ENCODE measurements around the gene CDK19. TPM values are rescaled to one million over a fixed set of nuclear protein-coding genes. Genes with fewer than 3 reads are reported as not detected.
A peak's percentile ranks its signal among the peaks of the same experiment; 100 is the strongest.

CDK19 gene
- total and polyA plus RNA-seq, 2 of the 13 experiments (the other 11 are each of a cell fraction or from before 2014, with no cell fraction given) = 13.4 to 27.0 TPM

DNA sequence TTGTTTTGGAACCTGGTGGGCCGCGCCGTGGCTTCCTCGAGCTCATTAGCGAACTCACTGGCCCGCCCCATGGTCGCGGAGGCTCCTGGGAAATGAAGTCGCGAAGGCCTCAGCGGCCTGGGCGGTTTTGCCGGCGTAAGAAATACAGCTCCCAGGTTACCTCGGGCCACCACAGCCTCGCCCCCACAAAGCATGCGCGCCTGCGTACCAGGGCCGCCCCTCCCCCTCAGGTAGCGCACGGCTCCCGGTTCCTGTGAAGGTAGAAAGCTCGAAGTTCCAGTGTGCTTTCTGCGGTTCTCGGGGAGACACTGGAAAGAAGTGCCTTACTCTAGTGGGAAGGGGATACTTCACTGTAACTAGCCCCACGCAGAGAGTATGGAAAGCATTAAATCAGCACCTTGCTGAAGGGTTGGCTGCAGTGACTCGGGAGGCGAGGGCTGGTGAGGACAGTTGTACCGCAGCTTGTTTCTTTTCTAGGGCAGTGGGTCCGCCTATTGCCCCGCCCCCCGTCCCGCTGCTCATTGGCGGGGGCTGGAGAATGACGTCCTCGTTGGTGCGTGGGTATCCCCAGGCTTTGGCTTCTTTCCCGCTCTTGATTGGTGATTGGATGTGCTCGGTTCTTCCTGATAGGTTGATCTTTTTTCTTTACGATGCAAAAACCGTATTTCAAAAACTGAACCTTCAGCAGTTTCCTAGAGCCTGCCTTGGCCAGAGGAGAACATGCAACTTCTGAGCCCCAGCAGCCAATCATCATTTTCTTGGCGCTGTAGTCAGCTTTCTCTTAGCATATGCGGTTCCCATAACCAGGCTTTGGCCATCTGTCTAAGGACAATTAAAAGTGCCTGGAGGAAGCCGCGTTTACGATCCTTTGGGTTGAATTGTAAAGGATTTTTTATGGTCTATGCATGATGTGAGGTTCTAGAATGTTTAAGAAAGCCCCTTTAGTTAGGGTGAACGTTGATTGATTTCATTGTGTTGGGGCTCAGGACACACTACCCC lies at the start of gene CDK19 (continued):
- TF ChIP-seq PITX1 (CRISPR knock-in tag; IDR thresholded peaks at IDR 0.05) (peak; percentile 61; the same call in 1 of the 2 replicates), ZNF530 (CRISPR knock-in tag; IDR thresholded peaks at IDR 0.05; ENCODE audit: low read depth) (no peak), ZNF788 (CRISPR knock-in tag; IDR thresholded peaks at IDR 0.05; ENCODE audit: borderline replicate concordance) (peak; percentile 86; the same call in 1 of the 2 replicates), ZNF629 (CRISPR knock-in tag; conservative IDR thresholded peaks at IDR 0.05) (peak; percentile 18; the same call in 1 of the 2 replicates), ZFAT (CRISPR knock-in tag; conservative IDR thresholded peaks at IDR 0.05) (no peak), ZFP41 (CRISPR knock-in tag; IDR thresholded peaks at IDR 0.05; ENCODE audit: borderline replicate concordance) (no peak), EP300 (IDR thresholded peaks at IDR 0.05; ENCODE audit: low read depth in 2 of 2, low read length in 2 of 2) (no peak), EP300 (CRISPR knock-in tag; IDR thresholded peaks at IDR 0.05; ENCODE audit: borderline replicate concordance) (peak; percentile 55; the same call in 1 of the 2 replicates), CREB1 (IDR thresholded peaks at IDR 0.05) (peak; percentile 84), CREB1 (CRISPR knock-in tag; IDR thresholded peaks at IDR 0.05) (peak; percentile 94)
- TF ChIP-seq, protein P1, sequence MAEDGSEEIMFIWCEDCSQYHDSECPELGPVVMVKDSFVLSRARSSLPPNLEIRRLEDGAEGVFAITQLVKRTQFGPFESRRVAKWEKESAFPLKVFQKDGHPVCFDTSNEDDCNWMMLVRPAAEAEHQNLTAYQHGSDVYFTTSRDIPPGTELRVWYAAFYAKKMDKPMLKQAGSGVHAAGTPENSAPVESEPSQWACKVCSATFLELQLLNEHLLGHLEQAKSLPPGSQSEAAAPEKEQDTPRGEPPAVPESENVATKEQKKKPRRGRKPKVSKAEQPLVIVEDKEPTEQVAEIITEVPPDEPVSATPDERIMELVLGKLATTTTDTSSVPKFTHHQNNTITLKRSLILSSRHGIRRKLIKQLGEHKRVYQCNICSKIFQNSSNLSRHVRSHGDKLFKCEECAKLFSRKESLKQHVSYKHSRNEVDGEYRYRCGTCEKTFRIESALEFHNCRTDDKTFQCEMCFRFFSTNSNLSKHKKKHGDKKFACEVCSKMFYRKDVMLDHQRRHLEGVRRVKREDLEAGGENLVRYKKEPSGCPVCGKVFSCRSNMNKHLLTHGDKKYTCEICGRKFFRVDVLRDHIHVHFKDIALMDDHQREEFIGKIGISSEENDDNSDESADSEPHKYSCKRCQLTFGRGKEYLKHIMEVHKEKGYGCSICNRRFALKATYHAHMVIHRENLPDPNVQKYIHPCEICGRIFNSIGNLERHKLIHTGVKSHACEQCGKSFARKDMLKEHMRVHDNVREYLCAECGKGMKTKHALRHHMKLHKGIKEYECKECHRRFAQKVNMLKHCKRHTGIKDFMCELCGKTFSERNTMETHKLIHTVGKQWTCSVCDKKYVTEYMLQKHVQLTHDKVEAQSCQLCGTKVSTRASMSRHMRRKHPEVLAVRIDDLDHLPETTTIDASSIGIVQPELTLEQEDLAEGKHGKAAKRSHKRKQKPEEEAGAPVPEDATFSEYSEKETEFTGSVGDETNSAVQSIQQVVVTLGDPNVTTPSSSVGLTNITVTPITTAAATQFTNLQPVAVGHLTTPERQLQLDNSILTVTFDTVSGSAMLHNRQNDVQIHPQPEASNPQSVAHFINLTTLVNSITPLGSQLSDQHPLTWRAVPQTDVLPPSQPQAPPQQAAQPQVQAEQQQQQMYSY (CRISPR knock-in tag; IDR thresholded peaks at IDR 0.05) = no peak
- TF ChIP-seq, protein P2, sequence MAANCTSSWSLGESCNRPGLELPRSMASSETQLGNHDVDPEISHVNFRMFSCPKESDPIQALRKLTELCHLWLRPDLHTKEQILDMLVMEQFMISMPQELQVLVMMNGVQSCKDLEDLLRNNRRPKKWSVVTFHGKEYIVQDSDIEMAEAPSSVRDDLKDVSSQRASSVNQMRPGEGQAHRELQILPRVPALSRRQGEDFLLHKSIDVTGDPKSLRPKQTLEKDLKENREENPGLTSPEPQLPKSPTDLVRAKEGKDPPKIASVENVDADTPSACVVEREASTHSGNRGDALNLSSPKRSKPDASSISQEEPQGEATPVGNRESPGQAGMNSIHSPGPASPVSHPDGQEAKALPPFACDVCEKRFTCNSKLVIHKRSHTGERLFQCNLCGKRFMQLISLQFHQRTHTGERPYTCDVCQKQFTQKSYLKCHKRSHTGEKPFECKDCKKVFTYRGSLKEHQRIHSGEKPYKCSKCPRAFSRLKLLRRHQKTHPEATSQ (CRISPR knock-in tag; IDR thresholded peaks at IDR 0.05; ENCODE audit: borderline replicate concordance) = 0 out of 2 replicates have a peak, but pooled peaks have one; percentile 2
- TF ChIP-seq, protein P3, sequence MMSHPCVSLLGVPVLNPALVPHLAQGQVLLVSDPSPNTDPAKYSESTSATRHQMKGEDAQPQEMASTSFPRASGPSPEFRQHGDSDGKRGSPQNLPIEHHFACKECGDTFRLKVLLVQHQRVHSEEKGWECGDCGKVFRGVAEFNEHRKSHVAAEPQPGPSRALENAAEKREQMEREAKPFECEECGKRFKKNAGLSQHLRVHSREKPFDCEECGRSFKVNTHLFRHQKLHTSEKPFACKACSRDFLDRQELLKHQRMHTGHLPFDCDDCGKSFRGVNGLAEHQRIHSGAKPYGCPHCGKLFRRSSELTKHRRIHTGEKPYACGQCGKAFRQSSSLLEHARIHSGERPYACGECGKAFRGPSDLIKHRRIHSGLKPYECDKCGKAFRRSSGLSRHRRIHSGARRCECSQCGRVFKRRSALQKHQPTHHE (CRISPR knock-in tag; IDR thresholded peaks at IDR 0.05; ENCODE audit: borderline replicate concordance) = peak; percentile 92; the same call in 1 of the 2 replicates
- TF ChIP-seq, protein P4, sequence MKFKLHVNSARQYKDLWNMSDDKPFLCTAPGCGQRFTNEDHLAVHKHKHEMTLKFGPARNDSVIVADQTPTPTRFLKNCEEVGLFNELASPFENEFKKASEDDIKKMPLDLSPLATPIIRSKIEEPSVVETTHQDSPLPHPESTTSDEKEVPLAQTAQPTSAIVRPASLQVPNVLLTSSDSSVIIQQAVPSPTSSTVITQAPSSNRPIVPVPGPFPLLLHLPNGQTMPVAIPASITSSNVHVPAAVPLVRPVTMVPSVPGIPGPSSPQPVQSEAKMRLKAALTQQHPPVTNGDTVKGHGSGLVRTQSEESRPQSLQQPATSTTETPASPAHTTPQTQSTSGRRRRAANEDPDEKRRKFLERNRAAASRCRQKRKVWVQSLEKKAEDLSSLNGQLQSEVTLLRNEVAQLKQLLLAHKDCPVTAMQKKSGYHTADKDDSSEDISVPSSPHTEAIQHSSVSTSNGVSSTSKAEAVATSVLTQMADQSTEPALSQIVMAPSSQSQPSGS (CRISPR knock-in tag; IDR thresholded peaks at IDR 0.05) = peak; percentile 45
- TF ChIP-seq, protein P5, sequence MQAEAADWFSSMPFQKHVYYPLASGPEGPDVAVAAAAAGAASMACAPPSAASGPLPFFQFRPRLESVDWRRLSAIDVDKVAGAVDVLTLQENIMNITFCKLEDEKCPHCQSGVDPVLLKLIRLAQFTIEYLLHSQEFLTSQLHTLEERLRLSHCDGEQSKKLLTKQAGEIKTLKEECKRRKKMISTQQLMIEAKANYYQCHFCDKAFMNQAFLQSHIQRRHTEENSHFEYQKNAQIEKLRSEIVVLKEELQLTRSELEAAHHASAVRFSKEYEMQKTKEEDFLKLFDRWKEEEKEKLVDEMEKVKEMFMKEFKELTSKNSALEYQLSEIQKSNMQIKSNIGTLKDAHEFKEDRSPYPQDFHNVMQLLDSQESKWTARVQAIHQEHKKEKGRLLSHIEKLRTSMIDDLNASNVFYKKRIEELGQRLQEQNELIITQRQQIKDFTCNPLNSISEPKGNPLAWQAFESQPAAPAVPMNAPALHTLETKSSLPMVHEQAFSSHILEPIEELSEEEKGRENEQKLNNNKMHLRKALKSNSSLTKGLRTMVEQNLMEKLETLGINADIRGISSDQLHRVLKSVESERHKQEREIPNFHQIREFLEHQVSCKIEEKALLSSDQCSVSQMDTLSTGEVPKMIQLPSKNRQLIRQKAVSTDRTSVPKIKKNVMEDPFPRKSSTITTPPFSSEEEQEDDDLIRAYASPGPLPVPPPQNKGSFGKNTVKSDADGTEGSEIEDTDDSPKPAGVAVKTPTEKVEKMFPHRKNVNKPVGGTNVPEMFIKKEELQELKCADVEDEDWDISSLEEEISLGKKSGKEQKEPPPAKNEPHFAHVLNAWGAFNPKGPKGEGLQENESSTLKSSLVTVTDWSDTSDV (CRISPR knock-in tag; IDR thresholded peaks at IDR 0.05) = no peak

Measured in HepG2 (cell line).